PC-3 (cell line): ENCODE data around the gene VPS37D. TPM values are rescaled to one million over a fixed set of nuclear protein-coding genes. Genes with fewer than 3 reads are reported as not detected.
A peak's percentile ranks its signal among the peaks of the same experiment; 100 is the strongest.

Experiments used
- ATAC-seq: fragments of 200-7000 bp; cut with Tn5 transposase; 2 replicates; pipeline ENCODE4 v1.9.1; 2020; ENCODE audit warnings: mild to moderate bottlenecking, moderate library complexity
- BruUV-seq: library from RNA; stranded (reverse); fragments of 400-500 nt; replicated peaks from 2 replicates; lab custom pipeline; 2021; lab: Mats Ljungman, UMichigan
- CTCF ChIA-PET: fragments of 300-600 bp; sonication (Branson Sonifier 250); formaldehyde crosslinking; loops from one replicate; lab custom pipeline; 2022; ENCODE audit warnings: antibody characterized with exemption; lab: Charles Lee
- POLR2A ChIA-PET: fragments of 300-600 bp; sonication (Branson Sonifier 250); formaldehyde crosslinking; loops from one replicate; lab custom pipeline; 2022; ENCODE audit warnings: antibody characterized with exemption; ENCODE audit not compliant: unreplicated experiment; lab: Charles Lee
- DNase-seq: peaks from one replicate; pipeline ENCODE4 v3.0.0-alpha.2; 2015
- H2AFZ ChIP-seq: fragments of 300-600 bp; sonication (generic); 2 replicates; pipeline ENCODE4 v1.6.0; 2016; ENCODE audit warnings: antibody characterized with exemption, low read length
- H3F3A ChIP-seq: fragments of 300-600 bp; sonication (generic); one replicate; pipeline ENCODE4 v1.6.0; 2017; ENCODE audit warnings: antibody characterized with exemption, low read length, control low read depth, mild to moderate bottlenecking; ENCODE audit not compliant: unreplicated experiment
- H3K27ac ChIP-seq: fragments of 300-600 bp; sonication (generic); 2 replicates; pipeline ENCODE4 v1.5.1; 2016; ENCODE audit warnings: mild to moderate bottlenecking, low read length
- H3K27me3 ChIP-seq: fragments of 300-600 bp; sonication (generic); 2 replicates; pipeline ENCODE4 v1.6.1; 2016; ENCODE audit warnings: low read length, mixed read lengths
- H3K36me3 ChIP-seq: fragments of 300-600 bp; sonication (generic); 2 replicates; pipeline ENCODE4 v1.6.1; 2016; ENCODE audit warnings: low read depth, mixed run types, low read length, mixed read lengths
- H3K4me1 ChIP-seq: fragments of 300-600 bp; sonication (generic); 2 replicates; pipeline ENCODE4 v1.5.1; 2016; ENCODE audit warnings: low read length; ENCODE audit not compliant: insufficient read depth
- H3K4me2 ChIP-seq: fragments of 300-600 bp; sonication (generic); 2 replicates; pipeline ENCODE4 v1.6.0; 2016; ENCODE audit warnings: low read length
- H3K4me3 ChIP-seq: fragments of 300-600 bp; sonication (generic); 2 replicates; pipeline ENCODE4 v1.5.1; 2016; ENCODE audit warnings: mild to moderate bottlenecking, low read length, mixed read lengths
- H3K79me2 ChIP-seq: fragments of 300-600 bp; sonication (generic); 2 replicates; pipeline ENCODE4 v1.6.1; 2017; ENCODE audit warnings: low read length, mixed read lengths
- H3K9ac ChIP-seq: fragments of 300-600 bp; sonication (generic); 2 replicates; pipeline ENCODE4 v1.6.0; 2016; ENCODE audit warnings: mild to moderate bottlenecking, low read length
- H3K9me2 ChIP-seq: fragments of 300-600 bp; sonication (generic); replicated peaks from 2 replicates; pipeline ENCODE4 v1.6.1; 2016; ENCODE audit warnings: mixed run types, low read length, mixed read lengths
- H3K9me3 ChIP-seq: fragments of 300-600 bp; sonication (generic); 2 replicates; pipeline ENCODE4 v1.6.1; 2016; ENCODE audit warnings: low read length, mixed read lengths
- H4K20me1 ChIP-seq: fragments of 300-600 bp; sonication (generic); 2 replicates; pipeline ENCODE4 v1.6.1; 2016; ENCODE audit warnings: low read length, mixed read lengths
- CTCF ChIP-seq: fragments of 300-600 bp; sonication (generic); conservative IDR thresholded peaks from 2 replicates; pipeline ENCODE4 v1.5.1; 2017; ENCODE audit warnings: antibody characterized with exemption, low read depth, mild to moderate bottlenecking, low read length
- EZH2 ChIP-seq: fragments of 300-600 bp; sonication (generic); IDR thresholded peaks from one replicate; pipeline ENCODE4 v1.6.1; 2017; ENCODE audit warnings: antibody characterized with exemption, mild to moderate bottlenecking, low read length; ENCODE audit not compliant: unreplicated experiment
- EZH2phosphoT487 ChIP-seq: fragments of 300-600 bp; sonication (generic); IDR thresholded peaks from 2 replicates; pipeline ENCODE4 v1.6.1; 2018; ENCODE audit warnings: mild to moderate bottlenecking, antibody characterized with exemption, low read length, borderline replicate concordance
- intact Hi-C: fragments of 100-400 bp; cut with micrococcal nuclease; formaldehyde crosslinking; loops from 2 replicates; pipeline ENCODE4 v1.9.0; 2023
- total RNA-seq: library from RNA; depleted of rRNA; stranded (reverse); fragments of >200 nt; gene quantifications from 2 replicates; pipeline ENCODE4 v1.2.3, GENCODE V29; 2014

Gene VPS37D
- total RNA-seq, 1 experiment from 2014 or later = 6.3 TPM

GRCh38 chr7:73683788-73684693 is 16.4 kb downstream of the VPS37D start:
- peak overlapping the region; percentile 96 for H3K9ac ChIP-seq
- H3K9me2 ChIP-seq = no peaks in the 10 kb centered on the region
- intact Hi-C loops = loop anchor here (2.0 kb wide), 1 partner anchor 21 kb away; no protein-coding TSS in a partner anchor
- ChIA-PET POLR2A (interaction anchor here (0.6 to 0.7 kb wide), 3 partner anchors 34 to 54 kb away, joined by 3 to 6 read pairs (median 5); partner anchors contain the start of gene ABHD11), CTCF (no interaction called here)
- H3K27ac ChIP-seq = peak overlapping the region; percentile 38
- H2AFZ ChIP-seq = peak overlapping the region; percentile 64
- no peaks in the 10 kb centered on the region for H3F3A ChIP-seq
- H3K36me3 ChIP-seq = peaks cover 23% of the 10 kb centered on the region
- H3K79me2 ChIP-seq = peaks cover 94% of the 10 kb centered on the region
- TSS peak; percentile 88 for BruUV-seq
- DNase-seq (no peak), ATAC-seq (0 out of 2 replicates have a peak, but pooled peaks have one; percentile 3)
- peaks cover 14% of the 10 kb centered on the region for H4K20me1 ChIP-seq
- H3K9me3 ChIP-seq = no peaks in the 10 kb centered on the region
- peaks cover 19% of the 10 kb centered on the region for H3K4me1 ChIP-seq
- TF ChIP-seq EZH2 (no peak), EZH2phosphoT487 (no peak), CTCF (no peak)
- H3K4me3 ChIP-seq = peak overlapping the region; percentile 97
- peak overlapping the region; percentile 93 for H3K4me2 ChIP-seq
- H3K27me3 ChIP-seq = no peaks in the 10 kb centered on the region

- peak overlapping the region; percentile 93 for H3K4me2 ChIP-seq
- H3F3A ChIP-seq = no peaks in the 10 kb centered on the region
- no peaks in the 10 kb centered on the region for H3K27me3 ChIP-seq
- no peaks in the 10 kb centered on the region for H3K9me3 ChIP-seq
- intact Hi-C loops = no loop called here
- POLR2A ChIA-PET = no interaction called here
- DNase-seq = no peak
- no peak overlapping the region for H3K9ac ChIP-seq
- peaks cover 26% of the 10 kb centered on the region for H3K36me3 ChIP-seq
- H3K27ac ChIP-seq = no peak overlapping the region
- ATAC-seq = no peak
- no peak overlapping the region for H2AFZ ChIP-seq
- H3K4me1 ChIP-seq = peaks cover 12% of the 10 kb centered on the region
- H3K79me2 ChIP-seq = peaks cover 88% of the 10 kb centered on the region
- TSS peak; percentile 11 for BruUV-seq
- TF ChIP-seq EZH2phosphoT487 (no peak), EZH2 (no peak), CTCF (no peak)
- peaks cover 14% of the 10 kb centered on the region for H4K20me1 ChIP-seq
- no peak overlapping the region; the same call in 1 of the 2 replicates for H3K4me3 ChIP-seq
- CTCF ChIA-PET = no interaction called here
- no peaks in the 10 kb centered on the region for H3K9me2 ChIP-seq
Measured at GRCh38 chr7:73685311-73685710, 17.7 kb downstream of the VPS37D start.

GRCh38 chr7:73688288-73688687 is 20.7 kb downstream of the VPS37D start:
- intact Hi-C loops = no loop called here
- Histone ChIP-seq H3K4me1 (no peaks in the 10 kb centered on the region), H4K20me1 (no peaks in the 10 kb centered on the region), H3K79me2 (peaks cover 58% of the 10 kb centered on the region), H3K4me3 (no peak overlapping the region), H3K36me3 (peaks cover 46% of the 10 kb centered on the region), H3K4me2 (no peak overlapping the region), H3K9me2 (no peaks in the 10 kb centered on the region), H3K9ac (no peak overlapping the region), H3K9me3 (no peaks in the 10 kb centered on the region), H2AFZ (no peak overlapping the region), H3K27me3 (no peaks in the 10 kb centered on the region), H3K27ac (no peak overlapping the region), H3F3A (no peaks in the 10 kb centered on the region)
- DNase-seq (no peak), ATAC-seq (no peak)
- TF ChIP-seq CTCF (no peak), EZH2 (no peak), EZH2phosphoT487 (no peak)
- CTCF ChIA-PET = interaction anchor here (0.6 kb wide), 1 partner anchor 52 kb away, joined by 3 read pairs; no protein-coding TSS in a partner anchor
- no TSS peak for BruUV-seq
- POLR2A ChIA-PET = no interaction called here
